ENCODE data around the gene SRSF7.

SRSF7 gene

GRCh38 chr2:38775097-38775920 lies 24.1 kb upstream of the SRSF7 start:
- Histone ChIP-seq H3K4me1 (ENCODE audit: control insufficient read depth, insufficient read depth, low read length) (0 out of 2 replicates have a peak, but pooled peaks cover 3% of the 10 kb centered on the region), H3K36me3 (ENCODE audit: control insufficient read depth in 2 of 2, insufficient read depth in 1 of 2, low read length in 2 of 2) (peaks cover 4 to 7% of the 10 kb centered on the region in 2 experiments; a peak in 2 of 3 replicates), H3K4me3 (ENCODE audit: low read depth, low read length) (no peak overlapping the region), H3K9me3 (ENCODE audit: control insufficient read depth, insufficient read depth, low read depth, low read length) (no peaks in the 10 kb centered on the region), H3K27ac (ENCODE audit: extremely low read depth, low read depth, low read length) (no peak overlapping the region)
- TF ChIP-seq ZNF76 (tag by site-specific recombination; IDR thresholded peaks at IDR 0.05; ENCODE audit: borderline replicate concordance, low read depth) (no peak), ZBTB8A (tag by site-specific recombination; IDR thresholded peaks at IDR 0.05) (0 out of 2 replicates have a peak, but pooled peaks have one; percentile 18), ZBTB17 (tag by site-specific recombination; IDR thresholded peaks at IDR 0.05) (0 out of 2 replicates have a peak, but pooled peaks have one; percentile 29), ZNF280C (tag by site-specific recombination; IDR thresholded peaks at IDR 0.05) (no peak)
- ChIA-PET CTCF (no interaction called here), POLR2A (interaction anchor here (3.3 kb wide), 1 partner anchor 24 kb away, joined by 41 read pairs; the partner anchor contains the start of gene SRSF7)

- ChIA-PET CTCF (no interaction called here), POLR2A (interaction anchor here (5.4 kb wide), 1 partner anchor 20 kb away, joined by 71 read pairs; the partner anchor contains the start of gene SRSF7)
- no peak overlapping the region for H3K27ac ChIP-seq (ENCODE audit: extremely low read depth, low read depth, low read length)
- H3K4me1 ChIP-seq (ENCODE audit: control insufficient read depth, insufficient read depth, low read length): no peaks in the 10 kb centered on the region
- TF ChIP-seq PRDM10 (tag by site-specific recombination; IDR thresholded peaks at IDR 0.05) (no peak), TCF7L2 (IDR thresholded peaks at IDR 0.05; ENCODE audit: borderline replicate concordance, low read depth, low read length) (no peak), ZFHX2 (tag by site-specific recombination; conservative IDR thresholded peaks at IDR 0.05) (no peak), ZNF571 (tag by site-specific recombination; IDR thresholded peaks at IDR 0.05) (no peak), ZNF302 (tag by site-specific recombination; IDR thresholded peaks at IDR 0.05; ENCODE audit: low read depth) (no peak), PBX3 (CRISPR knock-in tag; IDR thresholded peaks at IDR 0.05) (no peak), ZNF76 (tag by site-specific recombination; IDR thresholded peaks at IDR 0.05; ENCODE audit: borderline replicate concordance, low read depth) (no peak), ZNF433 (tag by site-specific recombination; IDR thresholded peaks at IDR 0.05; ENCODE audit: low read depth) (no peak), ZNF10 (tag by site-specific recombination; IDR thresholded peaks at IDR 0.05) (no peak), ZNF514 (tag by site-specific recombination; IDR thresholded peaks at IDR 0.05) (no peak), ZNF169 (tag by site-specific recombination; IDR thresholded peaks at IDR 0.05) (no peak), SETDB1 (IDR thresholded peaks at IDR 0.05; ENCODE audit: insufficient read length, low read length) (no peak), GFI1B (tag by site-specific recombination; IDR thresholded peaks at IDR 0.05) (no peak), ZNF341 (tag by site-specific recombination; IDR thresholded peaks at IDR 0.05; ENCODE audit: low read depth) (no peak), ZNF585B (tag by site-specific recombination; IDR thresholded peaks at IDR 0.05) (no peak), ZBTB49 (tag by site-specific recombination; IDR thresholded peaks at IDR 0.05; ENCODE audit: low read depth) (no peak)
- H3K36me3 ChIP-seq (ENCODE audit: control insufficient read depth in 2 of 2, insufficient read depth in 1 of 2, low read length in 2 of 2): no peaks in the 10 kb centered on the region
- H3K9me3 ChIP-seq (ENCODE audit: control insufficient read depth, insufficient read depth, low read depth, low read length): no peaks in the 10 kb centered on the region
- H3K4me3 ChIP-seq (ENCODE audit: low read depth, low read length): no peak overlapping the region
Observed at GRCh38 chr2:38771632-38772031, 20.5 kb upstream of the SRSF7 start.

All from HEK293 (cell line).